Measurements from ENCODE around the gene M6PR. TPM values are rescaled to one million over a fixed set of nuclear protein-coding genes. Genes with fewer than 3 reads are reported as not detected.

M6PR gene
- 100 to 1,000 TPM; 193 to 203 TPM for total RNA-seq

DNA sequence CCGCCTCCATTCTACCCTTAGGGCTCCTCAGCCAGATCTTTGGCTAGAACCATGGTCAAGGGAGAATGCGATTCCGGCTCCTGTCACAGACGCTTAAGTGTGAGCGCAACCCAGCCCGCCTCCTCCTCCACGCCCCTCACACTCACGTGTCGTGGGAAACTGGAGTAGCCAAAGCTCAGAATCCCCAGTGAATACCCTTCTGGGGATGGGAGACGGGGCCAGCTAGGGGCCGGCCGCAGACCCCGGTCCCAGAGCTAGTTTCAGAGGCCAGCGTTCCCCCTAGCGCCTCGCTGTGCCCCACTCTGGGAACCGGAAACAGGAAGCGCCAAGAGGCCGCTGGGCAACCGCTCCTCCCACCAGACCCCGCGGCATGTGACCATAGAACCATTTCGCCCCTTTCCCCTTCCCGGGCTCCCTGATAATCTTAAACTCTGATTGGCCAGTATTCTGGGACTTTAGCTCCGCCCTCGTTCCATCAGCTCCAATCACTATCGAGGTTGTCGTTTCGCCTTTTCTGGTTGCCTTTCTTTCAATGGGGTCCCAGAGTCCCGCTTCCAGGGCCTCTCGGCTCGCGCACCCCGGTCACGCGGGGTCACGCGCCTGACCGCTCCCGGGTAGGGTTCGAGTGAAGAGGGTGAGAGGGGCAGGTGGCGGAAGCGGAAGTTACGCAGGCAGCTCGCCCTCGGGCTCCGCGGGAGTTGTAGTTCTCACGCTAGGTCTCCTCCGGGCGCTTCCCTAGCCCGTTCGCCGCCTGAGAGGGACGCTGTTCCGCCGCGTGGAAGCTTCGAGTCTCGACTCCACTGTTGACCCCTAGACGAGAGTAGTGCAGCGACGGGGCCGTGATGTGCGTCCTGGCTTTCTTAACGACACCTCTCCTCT lies at the start of gene M6PR:
M6PR (minus strand) TSS at position 304 of the 879 bp plus-strand sequence. CDS start 3,241 bp downstream, outside the sequence.

GRCh38 chr12:8989413-8989812 lies 40.0 kb upstream of the M6PR start, which contains the start of gene KLRG1:
TSS of gene KLRG1 (plus strand) at chr12:8989546. CDS start at chr12:8989636, 90 bp downstream.

DNA sequence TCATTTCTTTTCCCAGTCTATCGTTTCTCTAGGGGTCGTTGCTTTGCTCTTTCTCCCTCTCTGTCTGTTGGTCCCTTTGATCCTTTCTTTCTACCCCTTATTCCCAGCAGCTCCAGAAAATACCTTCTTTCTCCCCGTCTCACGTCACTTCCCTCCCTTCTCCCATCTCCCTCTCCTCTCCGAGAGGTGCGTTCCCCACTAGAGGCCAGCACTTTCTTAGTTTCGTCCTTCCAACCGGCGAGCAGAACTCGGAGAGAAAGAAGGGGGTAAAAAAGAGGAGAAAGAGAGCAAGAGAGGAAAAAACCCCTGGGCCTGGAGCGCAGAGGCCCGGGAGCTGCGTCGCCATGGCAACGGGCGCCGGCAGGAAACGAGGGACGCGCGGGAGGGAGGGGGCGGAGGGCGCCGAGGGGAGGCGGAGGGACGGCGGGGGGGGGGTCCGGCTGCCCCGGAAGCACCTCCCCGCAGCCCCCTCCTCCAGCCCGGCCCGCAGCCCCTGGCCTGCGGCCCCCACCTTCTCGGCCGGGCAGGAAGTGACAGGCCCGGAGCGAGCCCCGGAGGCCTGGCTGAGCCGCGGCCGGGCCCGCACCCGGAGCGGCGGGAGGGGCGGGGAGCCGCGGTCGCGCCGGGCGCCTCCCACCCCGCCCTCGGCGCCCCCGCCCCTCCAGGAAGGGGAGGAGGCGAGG lies 35.3 kb downstream of the M6PR start, which contains the start of gene PHC1:
PHC1 (plus strand) TSS at position 477 of the 683 bp plus-strand sequence. CDS start 3,169 bp downstream, outside the sequence.

Other genes with a start within 250 kb of the M6PR start
- not detected for gene A2ML1, start 127.0 kb downstream of the M6PR start, total RNA-seq
- gene PHC1, start 35.1 kb downstream of the M6PR start, total RNA-seq, result 10 to 100 TPM; 32.6 to 32.9 TPM
- gene KLRG1, start 39.9 kb upstream of the M6PR start, total RNA-seq, result 10 to 100 TPM; 12.6 to 13.5 TPM
- gene A2M, start 166.3 kb upstream of the M6PR start, total RNA-seq, result not detected

Measured in activated naive CD4-positive, alpha-beta T cell treated with anti-CD3 and anti-CD28 coated beads, Interleukin-2, amount 10 ng/mL, durations not matched to agents 5 hours and 36 hours (primary cell).